ENCODE results near the gene PITPNM3.

GRCh38 chr17:6415616-6416015 lies 140.7 kb downstream of the PITPNM3 start:
- TF ChIP-seq TEAD4 (IDR thresholded peaks at IDR 0.05) (no peak), RAD21 (IDR thresholded peaks at IDR 0.05; ENCODE audit: low read depth) (no peak), REST (IDR thresholded peaks at IDR 0.05; ENCODE audit: low read depth) (peak; percentile 55; the same call in 1 of the 2 replicates)

Data from Ishikawa (cell line).